GM12801 (cell line): ENCODE data around the gene NINJ2.

ENCODE experiments used
- TF ChIP-seq, protein P1 (sequence below): IDR thresholded peaks from one replicate; pipeline ENCODE4 v1.5.1; 2011; ENCODE audit warnings: control low read depth; ENCODE audit not compliant: insufficient read length; ENCODE audit errors: extremely low read depth

Gene NINJ2

DNA sequence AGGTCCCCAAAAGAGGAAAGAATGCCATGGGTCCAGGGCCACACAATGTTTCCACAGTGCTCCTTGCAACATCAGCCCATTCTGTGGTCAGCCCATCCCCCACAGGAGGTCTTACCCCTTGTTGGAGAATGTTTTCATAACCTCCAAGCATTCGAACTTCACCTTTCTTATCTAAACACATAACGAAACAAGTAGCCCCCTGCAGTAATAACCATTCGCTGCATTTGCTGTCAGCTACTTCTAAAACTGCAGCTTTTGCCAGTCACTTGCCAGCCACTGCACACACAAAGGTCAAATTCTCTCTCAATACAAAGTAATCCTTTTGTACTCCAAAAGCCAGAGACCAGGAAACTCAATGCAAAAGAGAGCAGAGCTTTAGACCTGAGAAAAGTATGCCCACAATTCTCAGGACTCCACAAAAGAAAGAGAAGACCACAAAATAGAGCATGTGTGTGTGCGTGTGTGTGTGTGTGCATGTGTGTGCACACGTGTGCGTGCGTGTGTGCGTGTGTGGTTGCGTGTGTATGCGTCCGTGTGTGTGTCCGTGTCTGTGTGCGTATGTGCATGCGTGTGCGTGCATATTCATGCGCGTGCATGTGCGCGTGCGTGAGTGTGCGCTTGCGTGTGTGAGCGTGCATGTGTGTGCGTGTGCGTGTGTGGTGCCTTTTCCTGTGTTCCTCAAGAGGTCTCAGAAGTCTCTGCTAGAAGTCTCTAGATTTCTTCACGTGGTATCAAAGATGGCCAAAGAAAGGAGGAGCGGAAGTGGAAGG, 31.7 kb upstream of the NINJ2 start:
- TF ChIP-seq, protein P1, sequence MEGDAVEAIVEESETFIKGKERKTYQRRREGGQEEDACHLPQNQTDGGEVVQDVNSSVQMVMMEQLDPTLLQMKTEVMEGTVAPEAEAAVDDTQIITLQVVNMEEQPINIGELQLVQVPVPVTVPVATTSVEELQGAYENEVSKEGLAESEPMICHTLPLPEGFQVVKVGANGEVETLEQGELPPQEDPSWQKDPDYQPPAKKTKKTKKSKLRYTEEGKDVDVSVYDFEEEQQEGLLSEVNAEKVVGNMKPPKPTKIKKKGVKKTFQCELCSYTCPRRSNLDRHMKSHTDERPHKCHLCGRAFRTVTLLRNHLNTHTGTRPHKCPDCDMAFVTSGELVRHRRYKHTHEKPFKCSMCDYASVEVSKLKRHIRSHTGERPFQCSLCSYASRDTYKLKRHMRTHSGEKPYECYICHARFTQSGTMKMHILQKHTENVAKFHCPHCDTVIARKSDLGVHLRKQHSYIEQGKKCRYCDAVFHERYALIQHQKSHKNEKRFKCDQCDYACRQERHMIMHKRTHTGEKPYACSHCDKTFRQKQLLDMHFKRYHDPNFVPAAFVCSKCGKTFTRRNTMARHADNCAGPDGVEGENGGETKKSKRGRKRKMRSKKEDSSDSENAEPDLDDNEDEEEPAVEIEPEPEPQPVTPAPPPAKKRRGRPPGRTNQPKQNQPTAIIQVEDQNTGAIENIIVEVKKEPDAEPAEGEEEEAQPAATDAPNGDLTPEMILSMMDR: no peak

DNA sequence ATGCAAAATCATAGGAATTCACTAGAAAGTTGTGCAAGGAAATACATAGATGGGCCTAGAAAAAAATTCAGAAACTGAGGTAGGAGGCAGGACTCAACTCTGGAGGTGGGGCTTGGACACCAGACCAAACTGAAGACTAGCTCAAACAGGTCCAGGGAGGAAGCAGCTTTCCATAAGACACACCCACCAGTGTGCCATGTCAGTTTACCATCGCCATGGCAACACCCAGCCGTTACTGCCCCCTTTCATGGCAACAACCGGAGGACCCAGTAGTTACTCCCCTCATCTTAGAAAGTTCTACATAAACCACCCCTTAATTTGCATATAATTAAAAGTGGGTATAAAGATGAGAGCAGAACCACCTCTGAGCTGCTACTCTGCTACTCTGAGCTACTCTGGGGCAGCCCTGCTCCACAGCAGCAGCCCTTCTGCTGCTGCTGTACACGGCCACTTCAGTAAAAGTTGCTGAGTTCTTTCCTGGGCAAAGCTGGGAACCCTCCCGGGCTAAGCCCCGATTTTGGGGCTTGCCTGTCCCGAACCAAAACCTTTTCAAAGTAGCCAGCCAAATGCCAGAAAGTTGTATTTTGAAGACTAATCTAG, 30.8 kb upstream of the NINJ2 start:
- TF ChIP-seq, protein P1: no peak

DNA sequence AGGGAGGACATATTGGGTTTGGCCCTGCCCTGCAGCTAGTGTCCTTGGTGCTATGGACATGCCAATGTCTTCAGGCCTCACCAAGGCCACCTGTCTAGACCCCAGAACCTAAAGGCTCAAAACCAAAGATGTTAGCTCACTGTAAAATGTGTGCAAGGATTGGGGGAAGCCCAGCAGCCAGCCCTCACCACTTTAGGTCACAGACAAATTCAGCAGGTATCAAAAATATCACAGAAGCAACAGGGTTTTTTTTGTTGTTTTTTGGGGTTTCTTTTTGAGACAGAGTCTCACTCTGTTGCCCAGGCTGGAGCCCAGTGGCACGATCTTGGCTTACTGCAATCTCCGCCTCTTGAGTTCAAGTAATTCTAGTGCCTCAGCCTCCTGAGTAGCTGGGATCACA, 29.0 kb upstream of the NINJ2 start:
- TF ChIP-seq, protein P1: no peak

DNA sequence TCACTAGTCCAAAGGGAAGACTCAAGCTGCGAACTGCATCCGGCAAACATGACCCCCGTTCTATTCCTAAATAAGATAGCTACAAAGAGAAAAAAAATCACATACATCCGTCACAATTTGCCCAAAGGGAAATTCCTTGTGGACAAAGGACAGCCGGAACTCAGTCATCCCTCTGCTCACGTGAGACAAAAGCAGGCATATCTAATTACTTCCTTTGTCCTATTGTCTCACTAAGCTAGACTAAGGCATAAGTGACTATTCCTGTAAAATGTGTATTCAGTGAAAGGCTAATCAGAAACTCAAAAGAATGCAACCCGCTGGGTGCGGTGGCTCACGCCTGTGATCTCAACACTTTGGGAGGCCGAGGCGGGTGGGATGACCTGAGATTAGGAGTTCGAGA, 27.2 kb upstream of the NINJ2 start:
- TF ChIP-seq, protein P1: no peak

DNA sequence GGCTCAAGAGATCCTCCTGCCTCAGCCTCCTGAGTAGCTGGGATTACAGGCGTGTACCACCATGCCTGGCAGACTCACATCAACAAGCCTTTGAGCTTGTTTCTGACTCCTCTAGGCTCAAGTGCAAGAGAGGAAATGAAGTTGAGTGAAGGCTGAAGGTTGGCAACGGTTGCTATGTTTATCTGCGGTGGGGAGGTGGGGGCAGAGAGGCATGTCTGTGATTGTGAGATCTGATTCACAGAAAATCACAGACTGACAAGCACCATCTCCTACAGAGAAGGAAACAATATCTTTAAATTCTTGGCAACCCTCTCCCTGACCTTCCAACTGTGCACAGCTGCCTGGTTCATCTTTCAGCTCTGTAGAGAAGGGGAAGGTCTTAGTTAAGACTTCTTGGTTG, 22.1 kb upstream of the NINJ2 start:
- TF ChIP-seq, protein P1: no peak

DNA sequence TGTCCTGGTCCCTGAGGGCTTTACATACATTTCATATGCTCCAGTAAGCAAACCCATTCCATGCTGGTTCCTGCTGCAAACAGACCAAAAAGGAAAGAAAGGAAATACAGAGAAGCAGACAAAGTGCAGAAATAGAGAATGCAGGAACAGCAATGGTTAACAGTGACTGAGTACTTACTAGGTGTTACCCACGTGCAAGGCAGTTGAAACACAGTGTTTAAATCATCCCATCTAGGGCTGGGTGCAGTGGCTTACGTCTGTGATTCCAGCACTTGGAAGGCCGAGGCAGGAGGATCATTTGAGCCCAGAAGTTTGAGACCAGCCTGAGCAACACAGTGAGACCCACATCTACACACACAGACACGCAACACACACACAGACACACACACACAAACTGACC, 21.2 kb upstream of the NINJ2 start:
- TF ChIP-seq, protein P1: no peak

DNA sequence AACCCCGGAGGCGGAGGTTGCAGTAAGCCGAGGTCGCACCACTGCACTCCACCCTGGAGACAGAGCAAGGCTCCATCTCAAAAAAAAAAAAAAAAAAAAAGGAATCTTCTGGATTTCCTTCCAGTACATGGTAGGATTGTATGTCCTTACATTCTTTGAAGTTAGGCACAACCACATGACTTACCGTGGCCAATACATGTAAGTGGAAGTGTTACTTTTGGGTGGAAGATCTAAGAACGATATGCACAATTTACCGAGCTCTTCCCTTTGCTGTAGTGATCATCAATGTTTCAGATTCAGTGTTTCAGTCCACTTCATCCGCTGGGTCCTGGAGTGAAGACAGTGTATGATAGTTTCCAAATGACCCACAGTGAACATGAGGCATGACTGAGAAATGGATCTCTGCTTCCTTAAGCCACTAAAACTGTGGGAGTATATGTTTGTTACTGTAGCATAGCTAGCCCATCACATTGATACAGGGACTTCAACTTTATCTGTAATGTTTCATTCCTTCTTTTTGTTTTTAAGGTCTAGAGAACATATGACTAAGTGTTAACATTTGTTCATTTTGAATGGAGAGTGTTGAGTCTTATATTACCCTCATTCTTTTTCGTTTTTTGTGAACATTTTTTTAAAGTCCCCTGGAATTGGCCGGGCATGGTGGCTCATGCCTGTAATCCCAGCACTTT, 18.5 kb upstream of the NINJ2 start:
- TF ChIP-seq, protein P1: no peak
